Superior temporal gyrus (tissue), 1 donor: Measurements from ENCODE around the gene EPHA1.

ENCODE experiments used
- DNase-seq: peaks from one replicate; pipeline ENCODE4 v3.0.0-alpha.2; 2016; ENCODE audit errors: extremely low spot score

Gene EPHA1

DNA sequence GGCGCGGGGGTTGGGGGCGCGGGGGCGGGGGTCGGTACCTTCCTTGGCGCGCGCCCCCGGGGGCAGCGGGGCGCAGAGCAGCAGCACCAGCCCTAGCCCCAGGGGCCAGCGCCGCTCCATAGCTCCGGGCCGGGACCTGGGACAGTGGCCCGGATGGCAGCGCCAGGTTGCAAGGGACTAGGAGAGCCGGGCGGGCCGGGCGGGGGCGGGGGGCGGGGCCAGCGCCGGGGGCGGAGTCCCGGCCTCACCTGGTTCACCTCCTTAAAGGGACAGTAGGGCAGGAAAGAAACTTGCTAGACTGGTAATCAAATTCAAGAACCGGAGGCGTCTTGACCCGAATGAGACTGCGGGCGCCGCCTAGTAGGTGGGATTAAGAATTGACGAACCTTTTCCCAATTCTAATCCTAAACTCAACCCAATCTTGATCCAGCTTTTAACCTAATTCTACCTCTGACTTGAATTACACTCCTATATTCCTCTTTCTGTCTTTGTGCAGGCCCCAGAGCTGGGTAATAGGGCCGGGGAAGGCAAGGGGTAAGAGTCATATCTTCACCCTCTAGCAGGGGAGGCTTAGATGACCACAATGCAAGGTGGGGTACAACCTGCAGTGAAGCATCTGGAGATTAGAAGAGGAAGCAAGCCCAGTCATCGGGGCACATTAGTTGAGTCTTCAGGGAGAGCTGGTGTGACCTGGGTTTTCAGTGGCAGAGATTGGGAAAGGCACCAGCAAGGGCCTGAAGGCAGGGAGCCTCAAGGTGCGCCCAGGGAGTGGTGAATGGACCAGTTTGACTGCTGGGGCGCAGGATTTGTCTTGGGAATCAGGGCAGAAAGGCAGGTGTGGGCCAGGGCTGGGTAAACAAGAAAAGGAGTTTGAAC is at the start of gene EPHA1:
Gene EPHA1 (minus strand): TSS at position 171 of the 876 bp plus-strand sequence. CDS start 51 bp downstream, at position 120.
- no peak for DNase-seq

DNA sequence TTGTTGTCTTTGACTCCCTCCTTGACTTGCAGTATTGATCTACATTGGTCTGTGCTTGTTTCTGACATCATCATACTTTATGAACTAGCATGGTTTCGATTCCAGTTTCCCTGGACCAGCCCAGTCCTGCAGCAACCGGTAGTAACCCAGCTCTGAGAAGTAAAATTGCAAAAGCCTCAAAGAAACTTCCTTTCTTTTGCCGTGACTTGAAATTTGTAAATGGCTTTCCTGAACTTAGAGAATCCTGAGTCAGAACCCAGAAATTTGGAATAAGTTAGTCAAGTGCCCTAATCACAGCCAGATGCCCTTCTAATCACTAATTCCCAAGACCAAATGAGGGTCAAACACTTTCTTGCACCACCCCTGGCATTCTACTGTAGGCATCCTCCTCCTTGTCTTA is 49.6 kb upstream of the EPHA1 start:
- DNase-seq = no peak

DNA sequence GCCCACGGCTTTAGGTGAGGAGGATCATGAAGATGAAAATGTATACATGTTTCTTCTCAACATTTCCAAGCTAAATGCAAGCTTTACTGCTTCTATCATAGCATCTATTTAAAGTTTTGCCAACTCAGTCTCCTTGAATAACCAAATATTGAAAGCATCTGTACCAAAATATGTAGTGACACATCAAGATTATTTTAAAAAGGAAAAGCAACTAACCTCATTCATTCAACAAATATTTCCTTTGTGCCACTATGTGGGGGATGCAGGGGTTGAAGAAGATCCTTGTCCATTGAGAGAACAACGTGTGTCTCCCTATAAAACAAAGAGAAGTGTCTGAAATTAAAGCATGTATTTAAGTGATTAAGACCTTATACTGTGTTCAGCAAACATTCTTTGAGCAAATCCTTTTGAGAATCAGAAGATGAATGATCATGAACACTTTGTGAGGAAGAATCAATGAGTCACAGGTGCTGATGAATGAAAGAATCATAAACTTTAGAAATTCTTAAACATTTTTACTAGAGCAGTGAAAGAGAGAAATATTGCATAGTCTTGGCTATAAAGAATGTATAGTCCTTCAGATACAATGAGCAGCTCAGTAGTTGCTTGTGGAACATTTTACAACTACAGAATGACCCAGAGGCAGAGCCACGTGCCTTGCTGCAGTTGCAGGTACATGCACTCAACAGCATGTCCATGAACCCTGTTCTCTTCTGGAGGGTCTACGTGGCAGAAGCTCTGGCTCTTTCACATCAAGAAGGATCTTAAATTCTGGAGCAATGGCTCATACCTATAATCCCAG is 48.5 kb upstream of the EPHA1 start:
- DNase-seq = no peak

DNA sequence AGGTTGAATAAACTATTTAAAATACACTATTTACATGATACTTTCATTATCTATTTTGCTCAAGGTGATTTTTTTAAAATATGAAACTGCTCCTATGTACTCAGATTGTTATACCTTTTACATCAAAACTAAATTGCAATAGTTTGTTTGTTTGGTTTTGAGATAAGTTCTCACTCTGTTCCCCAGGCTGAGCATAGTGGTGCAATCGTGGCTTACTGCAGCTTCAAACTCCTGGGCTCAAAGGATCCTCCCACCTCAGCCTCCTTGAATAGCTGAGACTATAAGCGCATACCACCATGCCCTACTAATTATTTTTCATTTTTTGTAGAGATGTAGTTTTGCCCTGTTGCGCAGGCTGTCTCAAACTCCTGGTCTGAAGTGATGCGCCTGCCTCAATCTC is 47.3 kb upstream of the EPHA1 start:
- DNase-seq = no peak

DNA sequence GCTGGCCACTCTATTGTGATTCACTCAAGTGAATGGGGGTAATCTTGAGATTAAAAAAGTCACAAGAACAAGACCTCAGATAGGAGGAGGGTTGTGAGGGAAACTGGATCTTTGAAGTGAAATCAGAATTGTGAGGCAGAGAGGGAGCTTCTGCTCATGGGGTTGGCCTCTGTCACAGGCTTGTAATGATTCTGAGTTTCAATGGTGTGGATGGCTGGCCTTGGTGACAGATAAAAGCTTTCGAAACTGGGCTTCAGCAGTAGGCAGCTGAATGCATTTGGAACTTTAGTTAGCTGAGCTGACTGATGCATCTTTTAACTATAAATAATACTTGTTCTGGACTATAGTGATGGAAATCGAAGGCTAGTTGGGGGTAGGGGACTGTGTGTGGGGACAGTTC is 46.8 kb upstream of the EPHA1 start:
- no peak for DNase-seq

DNA sequence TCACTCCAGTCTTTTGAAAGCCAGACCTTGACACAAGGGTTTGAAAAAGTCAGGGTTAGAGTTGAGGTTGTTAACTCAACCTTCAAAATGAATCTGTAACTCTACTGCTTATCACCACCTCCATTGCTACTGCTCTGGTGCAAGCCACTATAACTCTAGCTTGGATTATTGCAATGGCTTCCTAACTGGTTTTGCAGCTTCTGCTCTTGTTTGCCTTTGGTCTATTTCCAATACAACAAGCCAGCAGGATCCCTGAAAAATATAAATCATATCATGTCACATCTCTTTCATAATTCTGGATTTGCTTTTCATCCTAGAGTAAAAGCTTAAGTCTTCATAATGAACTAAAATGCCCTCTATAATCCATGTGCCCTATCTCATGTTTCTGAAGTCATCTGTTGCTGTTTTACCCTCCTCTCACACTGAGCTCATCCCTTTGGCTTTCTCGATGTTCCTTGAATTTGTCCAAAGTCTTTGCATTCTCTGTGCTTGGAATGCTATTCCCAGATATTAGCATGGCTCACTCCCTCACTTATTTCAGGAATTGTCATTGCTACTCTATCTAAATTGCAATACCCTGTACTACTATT is 45.5 kb upstream of the EPHA1 start:
- no peak for DNase-seq

DNA sequence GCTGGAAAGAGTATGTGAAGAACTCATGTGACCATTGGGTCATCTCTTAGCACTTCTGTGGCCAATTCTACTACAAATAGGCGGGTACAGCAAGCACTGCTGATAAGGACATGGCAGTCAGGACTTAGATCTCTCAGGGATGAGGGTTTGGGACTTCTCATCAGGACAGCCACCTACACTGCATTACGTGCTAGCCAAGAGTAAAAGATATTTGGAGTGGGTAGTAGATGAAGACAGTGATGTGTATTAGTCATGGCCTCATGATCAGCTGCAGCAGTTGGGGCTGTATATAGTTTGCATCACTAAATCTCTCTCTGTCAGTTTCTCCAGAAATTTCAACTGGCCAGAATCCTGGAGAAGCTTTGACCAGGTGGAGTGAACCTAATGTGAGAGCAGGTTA is 43.8 kb upstream of the EPHA1 start:
- DNase-seq = no peak

DNA sequence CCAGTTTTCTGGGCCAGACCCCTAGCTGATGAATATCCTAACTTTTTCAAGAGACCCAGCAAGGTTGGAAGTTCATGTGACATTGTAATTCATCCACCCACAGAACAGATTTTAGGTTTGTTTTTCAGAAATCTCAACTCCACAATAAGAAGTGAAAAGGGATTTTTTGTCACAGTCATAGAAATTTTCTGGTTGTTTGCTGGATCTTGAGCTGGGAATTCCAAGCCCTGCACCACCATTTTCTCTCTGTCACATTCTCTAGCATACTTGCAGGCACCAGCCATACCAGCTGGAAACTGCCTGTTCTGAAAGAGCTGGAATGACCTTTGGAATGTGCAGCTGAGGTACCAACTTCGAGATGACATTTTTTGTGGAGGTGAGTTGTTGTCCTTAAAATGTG is 43.1 kb upstream of the EPHA1 start:
- DNase-seq = no peak

DNA sequence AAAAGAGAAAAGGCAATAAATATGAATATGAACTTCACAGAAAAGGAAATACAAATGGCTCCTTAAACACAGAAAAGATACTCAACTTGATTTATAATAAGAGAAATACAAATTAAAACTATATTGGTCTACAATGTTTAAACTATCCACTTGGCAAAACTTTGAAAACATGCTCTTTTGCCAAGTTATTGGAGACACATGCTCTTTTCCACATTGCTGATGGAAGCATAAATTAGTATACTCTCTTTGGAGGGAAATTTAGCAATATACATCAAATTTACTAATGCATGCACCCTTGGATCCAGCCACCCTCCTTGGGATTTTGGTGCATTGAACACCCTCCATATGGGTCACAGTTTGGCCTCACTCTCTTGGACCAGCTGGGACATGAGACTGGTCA is 42.5 kb upstream of the EPHA1 start:
- DNase-seq = no peak

DNA sequence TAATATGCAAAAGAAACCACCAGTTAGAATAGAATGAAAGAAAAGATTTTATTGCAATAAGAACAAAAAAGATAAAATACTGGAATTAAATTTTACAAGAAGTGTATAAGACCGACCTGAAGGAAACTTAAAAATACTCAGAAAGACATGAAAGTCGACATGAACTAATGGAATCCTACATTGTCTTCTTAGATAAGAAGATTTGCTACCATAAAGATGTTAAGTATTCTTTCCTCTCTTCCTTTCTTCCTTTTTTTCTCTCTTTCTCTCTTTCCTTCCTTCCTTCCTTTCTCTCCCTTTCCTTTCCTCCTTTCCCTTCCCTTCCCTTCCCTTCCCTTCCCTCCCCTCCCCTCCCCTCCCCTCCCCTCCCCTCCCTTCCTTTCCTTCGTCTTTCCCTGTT is 41.1 kb upstream of the EPHA1 start:
- DNase-seq = no peak

DNA sequence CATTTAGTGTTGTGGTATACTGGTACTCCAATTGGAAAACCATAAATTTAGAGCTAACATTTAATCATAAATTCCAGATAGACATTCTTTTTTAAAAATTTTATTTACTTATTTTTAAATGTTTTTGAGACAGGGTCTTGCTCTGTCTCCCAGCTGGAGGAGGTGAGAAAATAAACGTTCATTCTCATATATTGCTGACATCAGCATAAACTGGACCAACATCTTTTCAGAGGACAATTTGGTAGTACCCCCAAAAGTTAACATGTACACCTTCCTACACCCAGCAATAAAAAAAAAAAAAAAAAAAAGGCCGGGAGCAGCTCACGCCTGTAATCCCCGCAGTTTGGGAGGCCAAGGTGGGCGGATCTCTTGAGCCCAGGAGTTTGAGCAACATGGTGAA is 39.8 kb upstream of the EPHA1 start:
- DNase-seq = no peak

DNA sequence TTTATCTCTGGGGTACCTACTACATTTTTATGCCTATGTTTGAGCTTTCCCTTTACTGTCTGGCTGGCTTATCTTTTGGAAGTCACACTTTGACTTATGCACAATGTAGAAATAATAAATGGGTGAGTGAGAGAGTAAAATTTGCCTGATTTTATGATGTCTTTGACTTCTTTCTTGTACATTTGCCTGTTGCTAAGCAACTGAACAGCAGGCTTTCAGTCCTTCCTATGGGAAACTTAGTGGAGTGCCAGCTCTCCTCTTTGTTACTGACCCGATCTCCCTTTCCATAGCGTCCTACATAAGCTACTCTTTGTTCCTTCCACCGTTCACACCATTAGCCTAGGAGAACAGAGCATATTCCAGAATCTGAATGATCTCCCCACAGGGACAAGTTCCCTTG is 38.8 kb upstream of the EPHA1 start:
- DNase-seq = peak; percentile 16

DNA sequence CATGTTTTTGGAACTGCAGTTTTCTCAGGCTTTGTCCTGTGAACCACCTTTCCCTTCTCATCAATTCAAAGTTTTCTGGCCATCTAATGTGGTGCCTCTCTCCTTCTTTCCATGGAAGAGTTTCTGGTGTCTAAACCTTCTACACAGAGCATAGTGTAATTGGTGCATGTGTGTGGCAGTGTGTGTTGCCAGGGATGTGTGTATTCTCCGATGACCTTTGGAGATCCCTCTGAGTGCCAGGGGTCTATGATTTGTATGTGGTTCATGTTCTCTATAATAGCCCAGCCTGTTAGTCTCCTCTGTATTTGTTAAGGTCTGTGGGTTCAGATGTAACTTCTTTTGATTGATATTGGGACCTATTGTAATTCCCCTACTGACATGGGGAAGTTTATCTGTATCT is 36.1 kb upstream of the EPHA1 start:
- DNase-seq = no peak

DNA sequence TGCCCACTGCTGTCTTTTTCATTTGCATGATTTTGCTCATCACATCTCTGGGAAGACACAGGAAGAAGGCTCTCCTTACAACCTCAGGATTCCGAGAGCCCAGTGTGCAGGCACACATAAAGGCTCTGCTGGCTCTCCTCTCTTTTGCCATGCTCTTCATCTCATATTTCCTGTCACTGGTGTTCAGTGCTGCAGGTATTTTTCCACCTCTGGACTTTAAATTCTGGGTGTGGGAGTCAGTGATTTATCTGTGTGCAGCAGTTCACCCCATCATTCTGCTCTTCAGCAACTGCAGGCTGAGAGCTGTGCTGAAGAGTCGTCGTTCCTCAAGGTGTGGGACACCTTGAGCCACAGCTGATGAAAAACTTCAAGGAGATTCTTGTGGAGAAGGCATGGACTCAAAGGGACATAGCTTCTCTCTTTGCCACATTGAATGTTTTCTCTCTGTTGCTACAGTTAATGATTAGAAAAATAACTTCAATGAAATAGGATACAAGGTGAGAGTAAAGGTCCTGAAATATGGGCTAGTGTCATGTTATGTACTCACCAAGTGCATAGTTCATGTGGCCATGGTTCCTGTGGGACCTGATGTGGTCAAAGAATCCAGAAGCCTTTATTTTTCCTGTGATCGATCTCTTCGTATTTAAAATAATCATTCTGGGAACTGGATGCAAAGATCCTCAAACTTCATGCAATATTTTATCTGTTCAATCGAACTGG is 35.6 kb upstream of the EPHA1 start:
- no peak for DNase-seq

DNA sequence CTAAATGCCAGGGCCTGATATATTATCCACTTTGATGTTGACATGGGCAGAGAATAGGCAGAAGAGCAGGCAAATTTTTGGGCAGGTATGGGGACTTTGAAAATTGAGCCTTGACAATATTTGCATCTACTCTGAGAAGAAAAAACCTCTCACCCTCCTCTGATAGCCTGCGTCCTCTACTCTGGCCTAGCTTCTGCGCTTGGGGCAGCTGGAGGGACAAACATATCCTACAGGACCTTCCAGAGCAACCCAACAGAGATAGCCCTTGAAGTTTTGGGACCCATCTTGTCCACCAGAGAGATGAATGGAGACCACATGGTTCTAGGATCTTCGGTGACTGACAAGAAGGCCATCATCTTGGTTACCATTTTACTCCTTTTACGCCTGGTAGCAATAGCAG is 34.5 kb upstream of the EPHA1 start, which contains the start of gene TAS2R60:
Gene TAS2R60 (plus strand): TSS at position 301 of the 400 bp plus-strand sequence. CDS start 0 bp downstream, at position 301.
- no peak for DNase-seq

DNA sequence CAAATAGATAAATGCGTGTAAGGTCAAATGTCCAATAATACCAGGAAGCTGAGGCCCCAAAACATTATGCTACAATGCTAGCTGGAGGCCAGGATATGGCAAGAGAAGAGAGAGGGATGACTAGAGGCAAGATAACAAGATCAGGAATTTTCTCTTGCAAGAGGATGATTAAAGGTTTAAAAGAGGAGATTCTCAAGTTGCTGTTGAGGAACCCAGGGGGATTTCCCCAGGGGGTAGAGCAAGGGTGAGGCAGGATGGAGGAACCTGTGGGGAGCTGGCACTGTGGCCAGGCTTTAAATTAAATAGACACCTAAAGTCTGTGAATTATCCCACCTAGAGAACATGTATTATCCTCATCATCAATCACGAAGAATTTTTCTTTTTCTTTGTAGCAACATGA is 31.2 kb upstream of the EPHA1 start:
- DNase-seq = no peak

DNA sequence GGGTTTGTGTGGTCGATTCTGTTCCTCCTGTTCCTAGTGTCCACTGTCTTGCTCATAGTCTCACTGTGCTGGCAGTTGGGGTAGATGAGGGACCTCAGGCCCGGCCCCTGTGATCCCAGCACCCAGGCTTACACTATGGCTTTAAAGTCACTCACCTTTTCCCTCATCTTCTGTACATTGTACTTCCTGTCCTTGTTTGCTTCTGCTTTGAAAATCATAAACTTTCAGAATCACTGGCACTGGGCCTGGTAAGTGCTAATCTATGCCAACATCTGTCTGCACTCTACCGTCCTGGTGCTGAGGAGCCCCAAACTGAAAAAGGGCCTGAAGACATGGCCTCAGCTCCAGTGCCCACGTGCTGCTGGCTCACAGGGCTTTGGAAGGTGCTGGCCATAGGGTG is 28.9 kb upstream of the EPHA1 start:
- DNase-seq = no peak

DNA sequence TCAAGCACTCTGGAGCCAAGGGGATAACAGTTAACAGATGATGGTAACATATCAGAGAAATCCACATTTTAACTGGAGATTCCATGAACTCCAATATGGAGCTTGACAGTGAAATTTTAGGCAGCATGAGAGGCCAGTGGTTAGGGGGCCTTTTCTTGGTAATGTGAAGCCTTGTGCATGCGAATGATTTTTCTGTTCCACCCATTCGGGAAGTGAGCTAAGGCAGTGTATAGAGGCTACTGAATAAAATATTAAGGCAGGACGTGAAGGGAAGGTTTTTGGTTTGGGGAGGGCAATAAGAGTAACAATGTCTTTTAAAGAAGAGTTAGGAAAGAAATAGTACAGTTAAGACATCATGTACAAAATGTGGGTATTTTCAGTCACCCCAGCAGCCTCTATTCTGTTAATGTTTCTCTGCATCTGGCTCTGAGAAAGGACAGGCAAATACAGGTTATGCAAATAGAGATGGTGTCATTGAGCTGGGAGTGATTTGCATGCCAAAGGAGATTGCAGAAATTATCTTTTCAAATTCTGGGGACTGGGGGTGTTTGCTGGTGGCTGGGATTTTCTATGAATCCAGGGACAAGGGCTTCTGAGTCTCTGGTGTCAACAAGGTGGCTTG is 27.8 kb upstream of the EPHA1 start:
- DNase-seq = no peak

DNA sequence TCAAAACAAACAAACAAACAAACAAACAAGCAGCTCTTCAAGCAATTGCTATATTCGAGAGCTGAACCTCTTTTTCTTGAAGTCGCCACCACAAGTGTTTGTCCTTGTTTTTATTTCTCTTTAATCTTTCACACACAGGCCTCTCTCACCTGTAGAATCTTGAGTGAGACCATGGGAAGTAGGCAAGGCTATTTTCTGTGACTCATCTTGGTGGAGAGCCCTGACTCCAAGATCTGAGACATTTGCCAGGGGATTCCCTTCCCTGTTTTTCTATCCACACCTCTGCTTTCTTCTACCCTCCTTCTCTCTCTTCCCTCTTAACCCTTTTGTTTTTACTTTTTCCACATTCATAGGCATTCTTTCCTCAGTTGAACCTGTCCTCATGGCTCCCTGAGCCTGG is 26.6 kb upstream of the EPHA1 start:
- DNase-seq = no peak

DNA sequence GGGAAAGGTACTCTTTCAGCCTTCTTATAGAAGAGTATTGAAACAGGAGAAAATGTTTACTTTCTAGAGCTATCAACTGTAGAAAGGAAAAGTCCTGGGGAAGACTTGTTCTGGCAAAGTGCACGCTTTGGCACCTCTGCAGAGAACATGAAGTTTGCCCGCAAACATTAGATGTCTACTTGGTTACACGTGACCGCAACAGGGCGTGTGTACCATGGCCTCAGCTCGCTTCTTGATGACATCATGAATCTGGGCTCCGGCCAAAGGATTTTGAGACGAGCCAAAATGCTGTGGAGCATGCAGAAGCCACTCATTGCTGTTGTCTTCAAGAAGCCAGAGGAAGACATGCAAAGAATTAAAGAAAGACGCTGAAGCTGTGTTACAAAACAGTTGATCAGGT is 26.0 kb upstream of the EPHA1 start:
- DNase-seq = no peak

DNA sequence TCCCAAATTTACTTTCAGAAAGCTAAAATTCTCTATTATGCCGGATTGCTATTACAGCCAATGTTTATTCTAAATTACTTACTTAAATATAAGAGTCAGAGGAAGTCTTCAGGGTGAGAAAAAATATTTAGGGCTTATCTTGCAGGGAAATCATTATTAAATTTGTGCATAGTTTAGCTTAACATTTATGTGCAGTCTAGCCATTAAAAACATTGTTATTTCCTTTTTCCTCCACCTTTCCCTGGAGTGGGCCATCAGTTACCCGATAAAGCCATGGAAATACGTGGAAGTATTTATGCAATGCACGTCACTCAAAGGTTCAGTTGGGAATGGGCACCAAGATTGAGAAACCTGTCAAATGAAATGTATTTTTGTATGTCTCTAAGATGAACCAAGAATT is 25.1 kb upstream of the EPHA1 start:
- DNase-seq = no peak
